Ascending aorta (tissue), 2 donors: Measurements from ENCODE around the gene BOD1. TPM values are rescaled to one million over a fixed set of nuclear protein-coding genes. Genes with fewer than 3 reads are reported as not detected.

ENCODE experiments used
- DNase-seq, 2 donors: peaks; one replicate each; pipeline ENCODE4 v3.0.0-alpha.2; 2019; ENCODE audit warnings: low spot score in 2 of 2
- H3K27ac ChIP-seq, 2 donors: fragments of 200-600 bp; sonication (generic); one replicate each; pipeline ENCODE4 v1.5.1; 2016 to 2017; ENCODE audit warnings: mild to moderate bottlenecking in 1 of 2
- H3K27me3 ChIP-seq: fragments of 200-600 bp; sonication (generic); one replicate; pipeline ENCODE4 v1.5.1; 2017
- H3K36me3 ChIP-seq, 2 donors: fragments of 200-600 bp; sonication (generic); one replicate each; pipeline ENCODE4 v1.5.1; 2016
- H3K4me1 ChIP-seq, 2 donors: fragments of 200-600 bp; sonication (generic); one replicate each; pipeline ENCODE4 v1.5.1; 2016 to 2017; ENCODE audit warnings: mild to moderate bottlenecking in 1 of 2
- H3K4me3 ChIP-seq, 2 donors: fragments of 200-600 bp; sonication (generic); one replicate each; pipeline ENCODE4 v1.5.1; 2016 to 2017; ENCODE audit warnings: mild to moderate bottlenecking in 1 of 2
- H3K9me3 ChIP-seq, 2 donors: fragments of 200-600 bp; sonication (generic); one replicate each; pipeline ENCODE4 v1.5.1; 2016
- CTCF ChIP-seq, 3 experiments: fragments of 200-600 bp in 2 of 3; fragments of 450-650 bp in 1 of 3; sonication (generic) in 2 of 3; IDR thresholded peaks; one replicate each; pipeline ENCODE4 v1.5.1; 2016 to 2019; ENCODE audit warnings: antibody characterized with exemption in 3 of 3, mild to moderate bottlenecking in 1 of 3, moderate library complexity in 1 of 3
- intact Hi-C: fragments of 100-400 bp; cut with DNase I; formaldehyde crosslinking; loops from one replicate; pipeline ENCODE4 v1.15.1; 2023
- total RNA-seq: library from RNA; depleted of rRNA; stranded (reverse); fragments of >200 nt; gene quantifications from one replicate; pipeline ENCODE4 v1.1.0, GENCODE V29; 2016

BOD1 gene
- total RNA-seq, 1 donor from 2014 or later, result 60.5 TPM

GRCh38 chr5:173568128-173568527, 48.3 kb downstream of the BOD1 start:
- Histone ChIP-seq H3K9me3 (peaks cover 0 to 6% of the 10 kb centered on the region in 2 donors), H3K27me3 (no peaks in the 10 kb centered on the region), H3K27ac (no peak overlapping the region), H3K4me1 (peaks cover 0 to 3% of the 10 kb centered on the region in 2 donors), H3K36me3 (no peaks in the 10 kb centered on the region), H3K4me3 (no peak overlapping the region)
- no peak for DNase-seq
- intact Hi-C loops, result no loop called here
- no peak for TF ChIP-seq CTCF (IDR thresholded peaks at IDR 0.05)

- Histone ChIP-seq H3K36me3 (no peaks in the 10 kb centered on the region), H3K9me3 (peaks cover 0 to 6% of the 10 kb centered on the region in 2 donors), H3K4me1 (no peaks in the 10 kb centered on the region), H3K27me3 (no peaks in the 10 kb centered on the region), H3K27ac (no peak overlapping the region), H3K4me3 (no peak overlapping the region)
- DNase-seq, result no peak
- TF ChIP-seq CTCF (IDR thresholded peaks at IDR 0.05), result no peak
- intact Hi-C loops, result no loop called here
These were observed 48.9 kb downstream of the BOD1 start for GRCh38 chr5:173567548-173567947.

GRCh38 chr5:173565491-173566072, 50.9 kb downstream of the BOD1 start:
- Histone ChIP-seq H3K36me3 (no peaks in the 10 kb centered on the region), H3K27ac (no peak overlapping the region), H3K27me3 (no peaks in the 10 kb centered on the region), H3K9me3 (peaks cover 0 to 17% of the 10 kb centered on the region in 2 donors), H3K4me1 (no peaks in the 10 kb centered on the region), H3K4me3 (no peak overlapping the region)
- DNase-seq, result no peak
- no peak for TF ChIP-seq CTCF (IDR thresholded peaks at IDR 0.05)
- intact Hi-C loops, result no loop called here

GRCh38 chr5:173564106-173564505, 52.3 kb downstream of the BOD1 start:
- no peaks in the 10 kb centered on the region for H3K4me1 ChIP-seq
- H3K9me3 ChIP-seq, result peaks cover 0 to 30% of the 10 kb centered on the region in 2 donors
- H3K4me3 ChIP-seq, result no peak overlapping the region
- no peaks in the 10 kb centered on the region for H3K27me3 ChIP-seq
- no peak overlapping the region for H3K27ac ChIP-seq
- no peak for TF ChIP-seq CTCF (IDR thresholded peaks at IDR 0.05)
- no peak for DNase-seq
- no peaks in the 10 kb centered on the region for H3K36me3 ChIP-seq
- intact Hi-C loops, result no loop called here

GRCh38 chr5:173563246-173563645, 53.2 kb downstream of the BOD1 start:
- intact Hi-C loops, result no loop called here
- H3K36me3 ChIP-seq, result no peaks in the 10 kb centered on the region
- H3K27me3 ChIP-seq, result no peaks in the 10 kb centered on the region
- peaks cover 0 to 25% of the 10 kb centered on the region in 2 donors for H3K9me3 ChIP-seq
- H3K4me3 ChIP-seq, result no peak overlapping the region
- H3K4me1 ChIP-seq, result no peaks in the 10 kb centered on the region
- TF ChIP-seq CTCF (IDR thresholded peaks at IDR 0.05), result no peak
- DNase-seq, result no peak
- H3K27ac ChIP-seq, result no peak overlapping the region

- intact Hi-C loops, result no loop called here
- no peaks in the 10 kb centered on the region for H3K27me3 ChIP-seq
- no peak overlapping the region for H3K4me3 ChIP-seq
- H3K36me3 ChIP-seq, result no peaks in the 10 kb centered on the region
- peaks cover 0 to 24% of the 10 kb centered on the region in 2 donors for H3K9me3 ChIP-seq
- no peaks in the 10 kb centered on the region for H3K4me1 ChIP-seq
- no peak overlapping the region for H3K27ac ChIP-seq
- TF ChIP-seq CTCF (IDR thresholded peaks at IDR 0.05), result no peak
- DNase-seq, result no peak
These were observed 54.0 kb downstream of the BOD1 start for GRCh38 chr5:173562451-173562850.
